Suppressor macrophage treated with lipopolysaccharide for 1 hour (primary cell): Measurements from ENCODE around the gene KLHL41.
"Not testable (repeated sequence)": the region's sequence is repeated elsewhere in the genome, so short reads cannot be mapped to it uniquely, and the experiment has no call there.

ENCODE experiments used
- DNase-seq, 3 donors: peaks; one replicate each; pipeline ENCODE4 v3.0.0-alpha.2; 2020 to 2022

The KLHL41 gene

DNA sequence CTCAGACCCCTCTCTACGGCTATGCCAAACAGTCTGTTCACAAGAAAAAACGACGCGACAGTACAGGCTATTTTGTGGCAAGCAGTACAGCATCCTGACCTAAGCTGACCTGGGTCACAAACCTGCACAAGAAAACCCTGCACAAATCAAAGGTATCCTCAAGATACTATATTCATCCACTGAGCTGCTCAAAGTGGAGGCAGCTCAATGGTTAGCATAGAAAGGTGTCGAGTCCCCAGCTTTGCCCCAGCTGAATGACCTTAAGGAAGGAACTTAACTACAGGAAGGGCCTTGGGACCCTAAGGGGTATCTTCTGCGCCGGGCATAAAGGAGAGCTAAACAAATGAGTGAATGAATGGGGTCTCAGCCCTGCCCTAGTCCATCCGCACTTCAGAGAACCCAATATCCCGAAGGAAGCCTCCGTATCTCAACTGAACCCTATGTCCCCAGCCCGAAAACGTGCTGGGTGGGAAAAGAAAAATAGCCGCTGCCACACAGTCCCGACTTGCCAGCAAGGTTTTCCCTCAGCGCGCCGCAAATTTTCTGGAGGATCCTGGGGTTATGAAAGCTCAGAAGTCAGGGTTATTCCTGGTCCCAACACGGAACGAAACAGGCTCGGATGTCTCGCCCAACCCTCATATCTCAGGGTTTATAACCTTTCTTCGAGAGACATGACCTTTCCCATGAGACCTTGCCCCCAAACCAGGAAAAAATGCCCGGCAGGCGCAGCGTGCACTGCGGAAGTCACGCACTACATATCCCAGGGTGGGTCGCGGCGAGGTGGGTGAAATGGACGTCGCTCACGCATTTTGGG lies 63.9 kb downstream of the KLHL41 start, which contains the start of gene FASTKD1:
TSS of gene FASTKD1 (minus strand) at position 706 of the 814 bp plus-strand sequence. CDS start 1,836 bp downstream, outside the sequence.
- peak; percentile 95 to 96 (median 95) for DNase-seq

DNA sequence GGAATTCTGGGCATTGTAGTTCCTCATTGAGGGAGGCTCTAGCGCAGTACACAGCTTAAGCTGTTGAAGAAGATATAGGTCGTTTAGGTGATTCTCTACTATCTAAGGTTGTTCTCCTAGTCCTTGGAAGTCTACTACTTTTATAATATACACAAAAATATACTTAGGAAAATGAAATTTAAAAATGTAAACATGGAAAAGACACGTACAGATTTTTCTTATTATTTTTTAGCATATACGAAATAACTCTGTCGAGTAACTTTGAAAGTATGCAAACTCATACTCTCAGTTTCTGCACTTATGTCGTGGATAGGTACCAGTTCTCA lies 64.4 kb downstream of the KLHL41 start:
- no peak for DNase-seq

DNA sequence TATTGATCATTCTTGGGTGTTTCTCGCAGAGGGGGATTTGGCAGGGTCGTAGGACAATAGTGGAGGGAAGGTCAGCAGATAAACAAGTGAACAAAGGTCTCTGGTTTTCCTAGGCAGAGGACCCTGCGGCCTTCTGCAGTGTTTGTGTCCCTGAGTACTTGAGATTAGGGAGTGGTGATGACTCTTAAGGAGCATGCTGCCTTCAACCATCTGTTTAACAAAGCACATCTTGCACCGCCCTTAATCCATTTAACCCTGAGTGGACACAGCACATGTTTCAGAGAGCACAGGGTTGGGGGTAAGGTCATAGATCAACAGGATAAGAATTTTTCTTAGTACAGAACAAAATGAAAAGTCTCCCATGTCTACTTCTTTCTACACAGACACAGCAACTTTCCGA lies 65.0 kb downstream of the KLHL41 start:
- DNase-seq, result not testable (repeated sequence)

DNA sequence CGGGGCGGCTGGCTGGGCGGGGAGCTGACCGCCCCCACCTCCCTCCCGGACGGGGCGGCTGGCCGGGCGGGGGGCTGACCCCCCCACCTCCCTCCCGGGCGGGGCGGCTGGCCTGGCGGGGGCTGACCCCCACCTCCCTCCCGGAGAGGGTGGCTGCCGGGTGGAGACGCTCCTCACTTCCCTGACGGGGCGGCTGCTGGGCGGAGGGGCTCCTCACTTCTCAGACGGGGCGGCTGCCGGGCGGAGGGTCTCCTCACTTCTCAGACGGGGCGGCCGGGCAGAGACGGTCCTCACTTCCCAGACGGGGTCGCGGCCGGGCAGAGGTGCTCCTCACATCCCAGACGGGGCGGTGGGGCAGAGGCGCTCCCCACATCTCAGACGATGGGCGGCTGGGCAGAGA lies 65.8 kb downstream of the KLHL41 start:
- DNase-seq, result not testable (repeated sequence)
